HEK293 (cell line): ENCODE data around the gene EOGT.

Experiments used
- KLF10 ChIP-seq: fragments of 450-650 bp; IDR thresholded peaks from 2 replicates; pipeline ENCODE4 v1.5.1; 2018; ENCODE audit warnings: missing biosample characterization, mild to moderate bottlenecking, missing genetic modification characterization
- PBX3 ChIP-seq: sonication (generic); formaldehyde crosslinking; IDR thresholded peaks from 2 replicates; pipeline ENCODE4 v1.8.1; 2022; ENCODE audit warnings: mild to moderate bottlenecking, moderate library complexity, missing genetic modification reagents
- REPIN1 ChIP-seq: fragments of 450-650 bp; formaldehyde crosslinking; IDR thresholded peaks from 2 replicates; pipeline ENCODE4 v1.5.1; 2017; ENCODE audit warnings: missing biosample characterization, missing genetic modification characterization, low read depth
- ZBTB1 ChIP-seq: fragments of 450-650 bp; formaldehyde crosslinking; IDR thresholded peaks from 2 replicates; pipeline ENCODE4 v1.5.1; 2016; ENCODE audit warnings: missing biosample characterization, missing genetic modification characterization
- ZBTB17 ChIP-seq: fragments of 450-650 bp; formaldehyde crosslinking; IDR thresholded peaks from 2 replicates; pipeline ENCODE4 v1.5.1; 2016; ENCODE audit warnings: missing biosample characterization, missing genetic modification characterization
- ZBTB49 ChIP-seq: fragments of 450-650 bp; formaldehyde crosslinking; IDR thresholded peaks from 2 replicates; pipeline ENCODE4 v1.5.1; 2016; ENCODE audit warnings: missing biosample characterization, missing genetic modification characterization, low read depth
- ZBTB8A ChIP-seq: fragments of 450-650 bp; formaldehyde crosslinking; IDR thresholded peaks from 2 replicates; pipeline ENCODE4 v1.5.1; 2016; ENCODE audit warnings: missing biosample characterization, missing genetic modification characterization
- ZFP69B ChIP-seq: fragments of 450-650 bp; formaldehyde crosslinking; IDR thresholded peaks from 2 replicates; pipeline ENCODE4 v1.5.1; 2016; ENCODE audit warnings: missing biosample characterization, missing genetic modification characterization
- ZNF132 ChIP-seq: fragments of 450-650 bp; formaldehyde crosslinking; IDR thresholded peaks from 2 replicates; pipeline ENCODE4 v1.5.1; 2017; ENCODE audit warnings: missing biosample characterization, missing genetic modification characterization, borderline replicate concordance
- ZNF292 ChIP-seq: fragments of 450-650 bp; formaldehyde crosslinking; IDR thresholded peaks from 2 replicates; pipeline ENCODE4 v1.5.1; 2016; ENCODE audit warnings: low read depth, missing biosample characterization, missing genetic modification characterization, borderline replicate concordance
- ZNF302 ChIP-seq: fragments of 450-650 bp; formaldehyde crosslinking; IDR thresholded peaks from 2 replicates; pipeline ENCODE4 v1.5.1; 2016; ENCODE audit warnings: missing biosample characterization, missing genetic modification characterization, low read depth
- ZNF394 ChIP-seq: fragments of 450-650 bp; formaldehyde crosslinking; IDR thresholded peaks from 2 replicates; pipeline ENCODE4 v1.5.1; 2016; ENCODE audit warnings: missing biosample characterization, missing genetic modification characterization, mild to moderate bottlenecking, moderate library complexity, borderline replicate concordance
- ZNF518A ChIP-seq: fragments of 450-650 bp; formaldehyde crosslinking; conservative IDR thresholded peaks from 2 replicates; pipeline ENCODE4 v1.5.1; 2016; ENCODE audit warnings: low read depth, missing biosample characterization, missing genetic modification characterization
- ZNF624 ChIP-seq: fragments of 450-650 bp; formaldehyde crosslinking; IDR thresholded peaks from 2 replicates; pipeline ENCODE4 v1.5.1; 2017; ENCODE audit warnings: missing biosample characterization, missing genetic modification characterization
- ZNF626 ChIP-seq: fragments of 450-650 bp; sonication (Bioruptor Pico); formaldehyde crosslinking; IDR thresholded peaks from 2 replicates; pipeline ENCODE4 v1.5.1; 2018; ENCODE audit warnings: missing biosample characterization, missing genetic modification characterization, inconsistent platforms
- ZNF670 ChIP-seq: fragments of 450-650 bp; formaldehyde crosslinking; IDR thresholded peaks from 2 replicates; pipeline ENCODE4 v1.5.1; 2016; ENCODE audit warnings: missing biosample characterization, missing genetic modification characterization, low read depth
- ZNF701 ChIP-seq: fragments of 450-650 bp; formaldehyde crosslinking; IDR thresholded peaks from 2 replicates; pipeline ENCODE4 v1.5.1; 2016; ENCODE audit warnings: missing biosample characterization, missing genetic modification characterization
- ZNF776 ChIP-seq: fragments of 450-650 bp; formaldehyde crosslinking; IDR thresholded peaks from 2 replicates; pipeline ENCODE4 v1.5.0; 2017; ENCODE audit warnings: missing biosample characterization, missing genetic modification characterization, borderline replicate concordance
- ZSCAN30 ChIP-seq: fragments of 450-650 bp; IDR thresholded peaks from 2 replicates; pipeline ENCODE4 v1.5.1; 2018; ENCODE audit warnings: missing biosample characterization, mild to moderate bottlenecking, missing genetic modification characterization, moderate library complexity

Gene EOGT

GRCh38 chr3:69052472-69052898 lies 39.0 kb upstream of the EOGT start (continued):
- TF ChIP-seq ZNF302 (tag by site-specific recombination) (no peak), ZNF292 (tag by site-specific recombination) (no peak), ZNF670 (tag by site-specific recombination) (no peak), ZBTB17 (tag by site-specific recombination) (0 out of 2 replicates have a peak, but pooled peaks have one; percentile 19), ZNF701 (tag by site-specific recombination) (no peak), ZNF394 (tag by site-specific recombination) (no peak), ZBTB1 (tag by site-specific recombination) (no peak), ZNF776 (tag by site-specific recombination) (no peak), REPIN1 (no peak), ZNF624 (no peak), KLF10 (tag by site-specific recombination) (no peak), ZSCAN30 (tag by site-specific recombination) (no peak), ZBTB49 (tag by site-specific recombination) (no peak), PBX3 (CRISPR knock-in tag) (no peak), ZNF132 (tag by site-specific recombination) (no peak), ZNF626 (tag by site-specific recombination) (no peak), ZFP69B (tag by site-specific recombination) (no peak), ZBTB8A (no peak), ZNF518A (tag by site-specific recombination) (peak; percentile 80)
